ENCODE measurements around the gene PIK3C2G. TPM values are rescaled to one million over a fixed set of nuclear protein-coding genes. Genes with fewer than 3 reads are reported as not detected.

PIK3C2G gene, protein sequence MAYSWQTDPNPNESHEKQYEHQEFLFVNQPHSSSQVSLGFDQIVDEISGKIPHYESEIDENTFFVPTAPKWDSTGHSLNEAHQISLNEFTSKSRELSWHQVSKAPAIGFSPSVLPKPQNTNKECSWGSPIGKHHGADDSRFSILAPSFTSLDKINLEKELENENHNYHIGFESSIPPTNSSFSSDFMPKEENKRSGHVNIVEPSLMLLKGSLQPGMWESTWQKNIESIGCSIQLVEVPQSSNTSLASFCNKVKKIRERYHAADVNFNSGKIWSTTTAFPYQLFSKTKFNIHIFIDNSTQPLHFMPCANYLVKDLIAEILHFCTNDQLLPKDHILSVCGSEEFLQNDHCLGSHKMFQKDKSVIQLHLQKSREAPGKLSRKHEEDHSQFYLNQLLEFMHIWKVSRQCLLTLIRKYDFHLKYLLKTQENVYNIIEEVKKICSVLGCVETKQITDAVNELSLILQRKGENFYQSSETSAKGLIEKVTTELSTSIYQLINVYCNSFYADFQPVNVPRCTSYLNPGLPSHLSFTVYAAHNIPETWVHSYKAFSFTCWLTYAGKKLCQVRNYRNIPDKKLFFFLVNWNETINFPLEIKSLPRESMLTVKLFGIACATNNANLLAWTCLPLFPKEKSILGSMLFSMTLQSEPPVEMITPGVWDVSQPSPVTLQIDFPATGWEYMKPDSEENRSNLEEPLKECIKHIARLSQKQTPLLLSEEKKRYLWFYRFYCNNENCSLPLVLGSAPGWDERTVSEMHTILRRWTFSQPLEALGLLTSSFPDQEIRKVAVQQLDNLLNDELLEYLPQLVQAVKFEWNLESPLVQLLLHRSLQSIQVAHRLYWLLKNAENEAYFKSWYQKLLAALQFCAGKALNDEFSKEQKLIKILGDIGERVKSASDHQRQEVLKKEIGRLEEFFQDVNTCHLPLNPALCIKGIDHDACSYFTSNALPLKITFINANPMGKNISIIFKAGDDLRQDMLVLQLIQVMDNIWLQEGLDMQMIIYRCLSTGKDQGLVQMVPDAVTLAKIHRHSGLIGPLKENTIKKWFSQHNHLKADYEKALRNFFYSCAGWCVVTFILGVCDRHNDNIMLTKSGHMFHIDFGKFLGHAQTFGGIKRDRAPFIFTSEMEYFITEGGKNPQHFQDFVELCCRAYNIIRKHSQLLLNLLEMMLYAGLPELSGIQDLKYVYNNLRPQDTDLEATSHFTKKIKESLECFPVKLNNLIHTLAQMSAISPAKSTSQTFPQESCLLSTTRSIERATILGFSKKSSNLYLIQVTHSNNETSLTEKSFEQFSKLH (N-terminal part only)
- under 0.01 and 0.25 TPM in 2 replicates for total RNA-seq

DNA sequence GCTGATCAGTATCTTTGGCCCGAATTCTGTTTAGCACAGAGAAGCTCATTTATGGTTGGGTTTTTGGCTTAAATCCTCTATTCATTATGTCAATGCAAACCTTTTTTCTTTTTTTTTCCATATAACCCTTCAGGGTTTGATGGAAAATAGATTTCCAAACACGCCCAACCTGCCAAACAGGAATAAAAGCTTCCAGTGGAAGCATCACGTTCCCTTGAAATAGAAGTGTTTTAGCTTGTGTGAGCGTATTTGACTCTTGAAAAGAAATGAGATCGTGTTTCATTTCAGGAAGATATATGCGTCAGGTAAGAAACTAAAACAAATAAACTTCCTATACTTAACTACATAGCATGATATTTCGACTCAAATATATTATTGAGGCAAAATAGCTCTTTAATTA, at the start of gene PIK3C2G:
Gene PIK3C2G, plus strand, starts transcription at position 246 of the 400 bp plus-strand sequence. CDS start 20,564 bp downstream, outside the sequence.

Other genes with a start within 250 kb of the PIK3C2G start
- not detected in 2 replicates for gene RERGL, start 171.3 kb upstream of the PIK3C2G start, total RNA-seq

Data from mammary microvascular endothelial cell (primary cell).